BJ (cell line): ENCODE results near the gene CCDC142. TPM values are rescaled to one million over a fixed set of nuclear protein-coding genes. Genes with fewer than 3 reads are reported as not detected.
"Not testable (repeated sequence)": the region's sequence is repeated elsewhere in the genome, so short reads cannot be mapped to it uniquely, and the experiment has no call there.

Experiments used
- CTCF ChIA-PET: fragments of 350-600 bp; formaldehyde crosslinking; extraction: SDS; loops from one replicate; lab custom pipeline; 2021; ENCODE audit warnings: antibody characterized with exemption, inconsistent platforms; lab: Yijun Ruan, JAX
- POLR2A ChIA-PET: fragments of 300-600 bp; sonication (Branson Sonifier 250); formaldehyde crosslinking; extraction: SDS; loops from one replicate; lab custom pipeline; 2021; ENCODE audit warnings: antibody characterized with exemption; lab: Charles Lee
- DNase-seq: peaks from one replicate; pipeline ENCODE4 v3.0.0-alpha.2; 2011; ENCODE audit warnings: low read depth
- H3K27me3 ChIP-seq: 2 replicates; pipeline ENCODE4 v1.6.0; 2011; ENCODE audit warnings: low read length; ENCODE audit not compliant: control insufficient read depth, insufficient read depth
- H3K36me3 ChIP-seq: 2 replicates; pipeline ENCODE4 v1.5.1; 2011; ENCODE audit warnings: low read length; ENCODE audit not compliant: control insufficient read depth, insufficient read depth
- H3K4me3 ChIP-seq: 2 replicates; pipeline ENCODE4 v1.5.1; 2011; ENCODE audit warnings: low read depth, mild to moderate bottlenecking, control low read depth, low read length
- polyA plus RNA-seq: library from polyadenylated mRNA; depleted of rRNA; stranded (reverse); fragments of >200 nt; gene quantifications from 2 replicates; pipeline ENCODE4 v1.2.3, GENCODE V29; 2011
- TF ChIP-seq, protein P1 (sequence below): IDR thresholded peaks from 2 replicates; pipeline ENCODE4 v1.5.1; 2011; ENCODE audit warnings: low read depth, mild to moderate bottlenecking, control low read depth, inconsistent platforms, low read length, moderate library complexity; ENCODE audit not compliant: insufficient read depth

The CCDC142 gene
- polyA plus RNA-seq, 1 experiment, result 6.2 TPM

DNA sequence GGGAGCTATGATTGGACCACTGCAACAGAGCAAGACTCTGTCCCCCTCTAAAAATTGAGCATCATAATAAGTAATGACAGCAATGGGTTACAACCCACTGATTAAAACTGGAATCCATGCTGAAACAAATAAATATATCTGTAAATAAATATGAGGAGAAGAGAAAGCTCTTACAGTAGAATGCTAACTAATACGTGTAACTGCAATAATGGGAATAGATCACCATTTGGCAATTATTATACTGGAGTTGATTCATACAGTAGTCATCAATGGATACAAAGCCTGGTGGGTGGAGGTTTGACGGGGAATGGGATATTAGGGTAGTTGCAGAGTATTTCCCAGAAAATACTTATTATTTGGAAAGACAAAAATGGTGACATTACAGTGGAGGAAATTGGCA, 34.0 kb downstream of the CCDC142 start:
- no peaks in the 10 kb centered on the region for H3K36me3 ChIP-seq
- H3K27me3 ChIP-seq, result peaks cover 4% of the 10 kb centered on the region
- H3K4me3 ChIP-seq, result no peak overlapping the region
- TF ChIP-seq, protein P1, sequence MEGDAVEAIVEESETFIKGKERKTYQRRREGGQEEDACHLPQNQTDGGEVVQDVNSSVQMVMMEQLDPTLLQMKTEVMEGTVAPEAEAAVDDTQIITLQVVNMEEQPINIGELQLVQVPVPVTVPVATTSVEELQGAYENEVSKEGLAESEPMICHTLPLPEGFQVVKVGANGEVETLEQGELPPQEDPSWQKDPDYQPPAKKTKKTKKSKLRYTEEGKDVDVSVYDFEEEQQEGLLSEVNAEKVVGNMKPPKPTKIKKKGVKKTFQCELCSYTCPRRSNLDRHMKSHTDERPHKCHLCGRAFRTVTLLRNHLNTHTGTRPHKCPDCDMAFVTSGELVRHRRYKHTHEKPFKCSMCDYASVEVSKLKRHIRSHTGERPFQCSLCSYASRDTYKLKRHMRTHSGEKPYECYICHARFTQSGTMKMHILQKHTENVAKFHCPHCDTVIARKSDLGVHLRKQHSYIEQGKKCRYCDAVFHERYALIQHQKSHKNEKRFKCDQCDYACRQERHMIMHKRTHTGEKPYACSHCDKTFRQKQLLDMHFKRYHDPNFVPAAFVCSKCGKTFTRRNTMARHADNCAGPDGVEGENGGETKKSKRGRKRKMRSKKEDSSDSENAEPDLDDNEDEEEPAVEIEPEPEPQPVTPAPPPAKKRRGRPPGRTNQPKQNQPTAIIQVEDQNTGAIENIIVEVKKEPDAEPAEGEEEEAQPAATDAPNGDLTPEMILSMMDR, result no peak
- POLR2A ChIA-PET, result no interaction called here
- CTCF ChIA-PET, result no interaction called here
- DNase-seq, result no peak

DNA sequence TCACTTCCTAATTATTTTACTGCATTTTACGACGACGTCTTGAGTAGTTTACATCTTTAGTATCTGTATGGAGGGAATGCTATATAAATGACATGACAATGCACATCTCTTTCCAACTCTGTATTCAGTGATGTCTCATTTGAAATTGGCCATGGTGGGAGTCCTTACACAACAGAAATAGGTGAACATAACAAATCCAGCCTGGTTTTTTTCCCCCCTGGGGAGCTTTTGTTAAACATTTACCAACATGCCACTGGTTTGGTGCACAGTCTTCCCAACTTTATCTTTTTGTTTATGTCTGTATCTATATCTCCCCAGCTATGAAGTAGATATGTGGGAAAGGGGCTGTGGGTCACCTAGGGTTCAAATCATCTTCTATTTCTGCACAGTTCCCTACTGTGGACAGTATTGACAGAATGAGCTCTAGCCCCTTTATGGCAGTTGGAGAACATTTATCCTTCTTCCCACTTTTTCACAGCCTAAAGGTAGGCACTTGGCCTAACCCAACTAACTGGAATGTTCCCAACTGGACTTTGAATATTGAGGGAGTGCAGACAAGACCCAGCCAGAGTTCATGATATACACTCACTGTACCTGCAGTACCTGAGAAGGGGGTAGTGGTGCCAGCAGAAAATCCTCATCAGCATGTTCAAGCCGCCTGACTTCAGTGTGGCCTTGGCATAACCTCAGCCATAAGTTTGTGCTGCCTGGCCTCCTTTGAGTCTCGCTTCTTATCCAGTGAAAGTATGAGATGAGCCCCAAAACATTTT, 35.4 kb downstream of the CCDC142 start:
- Histone ChIP-seq H3K36me3 (no peaks in the 10 kb centered on the region), H3K4me3 (no peak overlapping the region), H3K27me3 (peaks cover 4% of the 10 kb centered on the region)
- DNase-seq, result no peak
- TF ChIP-seq, protein P1, result no peak
- ChIA-PET CTCF (interaction anchor here (1.5 kb wide), 1 partner anchor 36 kb away, joined by 3 read pairs; the partner anchor contains the start of genes CCDC142 and TTC31), POLR2A (no interaction called here)

DNA sequence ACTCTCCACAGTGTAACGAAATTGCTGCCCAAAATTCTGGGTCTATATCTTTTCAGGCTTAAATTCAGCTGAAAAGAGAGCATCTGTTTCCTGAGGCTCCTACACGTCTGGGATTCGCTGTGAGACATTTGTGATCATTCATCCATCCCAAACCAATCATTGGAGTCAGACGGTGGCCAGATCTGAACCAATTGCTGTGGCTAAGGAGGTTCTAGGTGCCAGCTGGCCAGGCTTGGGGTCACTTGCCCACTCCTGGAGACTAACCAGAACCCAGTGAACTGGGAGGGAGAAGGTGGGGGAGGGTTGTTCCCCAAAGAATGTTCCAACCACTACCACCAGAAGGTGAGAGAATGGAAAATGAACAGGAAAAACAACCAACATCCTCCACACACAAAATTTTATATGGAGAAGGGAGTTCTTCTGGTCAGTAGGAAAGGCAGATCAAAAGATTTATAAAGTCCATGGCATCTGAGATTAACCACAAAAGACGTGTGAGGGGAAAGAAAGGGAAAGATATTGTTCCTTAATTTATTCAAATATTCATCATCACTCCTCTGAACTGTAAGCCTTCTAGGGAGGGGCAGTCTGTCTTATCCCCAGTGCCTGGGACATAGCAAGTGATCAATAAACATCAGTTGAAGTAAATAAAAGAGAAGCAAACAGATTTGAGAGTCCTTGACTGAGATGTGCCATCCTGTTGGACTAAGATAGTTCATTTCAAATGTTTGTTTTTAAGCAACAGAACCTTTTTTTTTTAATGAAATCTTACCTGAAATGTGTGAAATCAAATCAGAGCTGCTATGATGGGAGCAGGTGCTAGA, 38.1 kb downstream of the CCDC142 start:
- H3K36me3 ChIP-seq, result no peaks in the 10 kb centered on the region
- H3K4me3 ChIP-seq, result no peak overlapping the region
- peaks cover 10% of the 10 kb centered on the region for H3K27me3 ChIP-seq
- ChIA-PET POLR2A (no interaction called here), CTCF (interaction anchor here (1.4 kb wide), 1 partner anchor 53 kb away, joined by 4 read pairs; no protein-coding TSS in a partner anchor)
- no peak for DNase-seq
- TF ChIP-seq, protein P1, result no peak

DNA sequence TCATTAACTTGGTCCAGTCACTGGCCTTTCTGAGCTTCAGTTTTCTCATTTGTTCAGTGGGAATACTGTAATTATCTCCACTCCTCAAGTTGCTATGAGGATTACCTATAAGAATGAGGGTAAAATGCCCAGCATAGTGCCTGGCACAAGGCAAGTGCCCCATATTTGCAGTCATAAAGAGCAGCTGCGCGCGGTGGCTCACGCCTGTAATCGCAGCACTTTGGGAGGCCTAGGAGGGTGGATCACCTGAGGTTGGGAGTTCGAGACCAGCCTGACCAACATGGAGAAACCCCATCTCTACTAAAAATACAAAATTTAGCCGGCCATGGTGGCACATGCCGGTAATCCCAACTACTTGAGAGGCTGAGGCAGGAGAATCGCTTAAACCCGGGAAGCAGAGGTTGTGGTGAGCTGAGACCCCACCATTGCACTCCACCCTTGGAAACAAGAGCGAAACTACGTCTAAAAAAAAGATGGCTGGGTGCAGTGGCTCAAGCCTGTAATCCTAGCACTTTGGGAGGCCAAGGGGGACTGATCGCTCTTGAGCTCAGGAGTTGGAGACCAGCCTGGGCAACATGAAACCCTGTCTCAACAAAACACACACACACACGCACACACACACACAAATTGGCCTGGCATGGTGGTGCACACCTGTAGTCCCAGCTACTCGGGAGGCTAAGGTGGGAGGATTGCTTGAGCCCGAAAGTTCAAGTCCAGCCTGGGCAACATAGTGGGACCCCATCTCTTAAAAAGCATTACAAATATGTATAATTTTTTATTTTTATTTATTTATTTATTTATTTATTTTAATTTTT, 40.1 kb downstream of the CCDC142 start:
- H3K4me3 ChIP-seq, H3K36me3 ChIP-seq, POLR2A ChIA-PET, DNase-seq: not testable (repeated sequence)
- peaks cover 10% of the 10 kb centered on the region for H3K27me3 ChIP-seq
- CTCF ChIA-PET, result interaction anchor here (0.7 to 0.9 kb wide), 2 partner anchors 12 to 1004 kb away, joined by 3 read pairs; no protein-coding TSS in a partner anchor

DNA sequence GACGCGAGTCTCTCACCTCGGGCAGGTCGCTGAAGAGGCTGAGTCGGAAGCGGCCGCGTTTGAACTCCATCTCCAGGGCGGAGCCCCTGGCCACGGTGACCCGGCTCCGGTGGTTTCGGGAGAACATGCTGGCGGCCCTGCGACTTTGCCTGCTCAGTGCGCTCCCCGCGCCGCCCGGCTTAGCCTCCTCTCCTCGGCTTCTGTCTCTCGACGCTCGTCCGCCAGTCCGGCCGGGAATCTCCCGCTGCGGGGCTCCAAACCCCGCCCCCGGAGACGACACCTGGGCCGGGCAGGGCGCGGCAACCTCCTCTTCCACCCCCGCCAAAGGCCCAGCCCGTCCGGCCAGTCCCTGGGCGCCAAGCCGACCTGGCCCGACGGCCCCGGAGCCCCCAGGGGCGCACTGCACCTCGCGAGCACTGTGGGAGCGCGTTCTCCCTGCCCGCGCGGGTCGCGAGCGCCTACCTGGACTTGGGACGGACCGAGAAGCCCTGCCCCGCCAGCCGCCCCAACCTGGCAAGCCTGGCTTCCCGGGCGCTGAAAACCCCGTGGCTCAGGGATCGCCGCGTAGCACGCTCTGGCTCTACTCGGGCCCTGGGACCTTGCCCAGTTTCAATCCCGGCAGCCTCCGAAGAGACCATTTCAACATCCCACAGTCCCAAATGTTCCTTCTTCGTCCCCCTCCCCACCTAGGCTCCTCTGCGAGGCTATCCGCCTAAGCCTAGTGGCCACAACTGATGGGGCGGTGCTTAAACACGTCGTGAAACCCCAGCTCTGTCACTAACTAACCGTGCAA, 40.9 kb downstream of the CCDC142 start, which contains the start of gene RTKN:
Gene RTKN, minus strand, starts transcription at position 248 of the 793 bp plus-strand sequence. Its CDS starts 121 bp downstream, at position 127.
- no peaks in the 10 kb centered on the region for H3K36me3 ChIP-seq
- CTCF ChIA-PET, result interaction anchor here (0.7 to 2.2 kb wide), 3 partner anchors 12 to 1003 kb away, joined by 3 to 10 read pairs (median 3); no protein-coding TSS in a partner anchor
- TF ChIP-seq, protein P1, result no peak
- H3K4me3 ChIP-seq, result peak within 1 kb of the TSS; percentile 69
- DNase-seq, result no peak
- peaks cover 10% of the 10 kb centered on the region for H3K27me3 ChIP-seq
- POLR2A ChIA-PET, result no interaction called here
